ENCODE measurements around the gene TTF2.
"Not testable (repeated sequence)": the region's sequence is repeated elsewhere in the genome, so short reads cannot be mapped to it uniquely, and the experiment has no call there.

The TTF2 gene

DNA sequence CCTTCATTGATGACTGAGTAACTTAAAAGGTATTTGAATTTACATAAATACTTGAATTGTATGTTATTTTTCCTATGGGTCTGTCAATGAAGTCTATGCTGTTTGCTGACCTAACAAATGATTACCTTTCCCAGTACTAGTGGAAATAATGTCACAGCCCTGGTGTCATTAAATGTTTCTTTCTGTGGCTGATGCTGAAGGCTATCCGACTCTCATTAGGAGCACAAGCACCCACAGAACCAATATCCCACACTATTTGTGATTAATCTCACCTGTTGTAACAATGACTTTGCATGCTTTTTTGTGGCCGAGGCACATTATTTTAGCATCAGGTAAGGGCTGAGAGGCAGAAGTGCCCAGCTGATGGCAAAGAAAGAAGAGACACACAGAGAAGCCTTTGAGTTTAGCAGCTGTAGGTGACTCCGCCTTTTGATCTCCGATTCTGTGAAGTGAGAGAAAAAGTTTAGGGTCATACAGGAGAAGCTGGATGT is 87.3 kb downstream of the TTF2 start:
- TF ChIP-seq CTCF (IDR thresholded peaks at IDR 0.05; ENCODE audit: borderline replicate concordance, control extremely low read depth, extremely low read depth, insufficient read depth, missing control alignments), result no peak
- in situ Hi-C loops (cut with MboI; ENCODE audit: low sequenced_read_pairs, unreplicated experiment), result no loop called here
- DNase-seq (ENCODE audit: low spot score), result no peak

DNA sequence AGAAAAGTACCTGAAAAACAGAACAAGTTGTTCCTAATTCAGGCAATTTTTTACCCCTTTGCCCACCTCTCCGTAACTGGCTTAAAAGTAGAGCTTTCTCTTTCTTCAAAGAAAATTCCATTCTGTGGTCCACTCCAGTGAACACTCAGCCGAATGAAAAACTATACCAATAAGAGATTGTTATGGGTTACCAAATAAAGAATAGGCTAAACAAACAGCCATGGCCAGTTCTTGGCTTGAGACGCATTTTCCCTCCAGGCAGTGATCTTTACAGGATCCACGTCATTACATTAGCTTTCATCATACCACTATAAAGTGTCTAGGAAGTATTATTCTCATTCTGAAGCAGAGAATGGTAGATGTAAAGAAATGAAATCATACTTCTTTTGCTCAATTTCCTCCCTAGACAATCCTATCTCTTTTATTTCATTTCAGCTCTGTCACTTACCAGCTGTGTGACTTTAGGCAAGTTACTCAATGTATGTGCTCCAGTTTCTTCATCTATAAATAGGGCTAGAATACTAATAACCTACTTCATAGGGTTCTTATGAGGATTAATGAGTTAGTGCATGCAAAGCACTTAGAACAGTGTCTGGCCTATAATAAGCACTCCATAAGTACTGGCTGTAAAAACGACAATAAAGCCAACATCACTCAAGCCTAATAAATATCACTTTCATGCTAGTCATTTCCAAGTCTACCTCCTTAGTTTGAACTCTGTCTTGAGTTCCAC is 87.9 kb downstream of the TTF2 start:
- in situ Hi-C loops (cut with MboI; ENCODE audit: low sequenced_read_pairs, unreplicated experiment), result no loop called here
- no peak for DNase-seq (ENCODE audit: low spot score)
- no peak for TF ChIP-seq CTCF (IDR thresholded peaks at IDR 0.05; ENCODE audit: borderline replicate concordance, control extremely low read depth, extremely low read depth, insufficient read depth, missing control alignments)

GRCh38 chr1:117150316-117150715 is 90.2 kb downstream of the TTF2 start:
- DNase-seq (ENCODE audit: low spot score), result no peak
- no peak for TF ChIP-seq CTCF (IDR thresholded peaks at IDR 0.05; ENCODE audit: borderline replicate concordance, control extremely low read depth, extremely low read depth, insufficient read depth, missing control alignments)
- in situ Hi-C loops (cut with MboI; ENCODE audit: low sequenced_read_pairs, unreplicated experiment), result no loop called here

GRCh38 chr1:117151305-117151704 is 91.2 kb downstream of the TTF2 start:
- DNase-seq (ENCODE audit: low spot score); in situ Hi-C loops (cut with MboI; ENCODE audit: low sequenced_read_pairs, unreplicated experiment): not testable (repeated sequence)

Measured in GM13976 (cell line).